Memory B cell (primary cell): ENCODE measurements around the gene TRERF1.
"Not testable (repeated sequence)": the region's sequence is repeated elsewhere in the genome, so short reads cannot be mapped to it uniquely, and the experiment has no call there.

ENCODE experiments used
- ATAC-seq: fragments of 150-1000 bp; cut with Tn5 transposase; 2 replicates; pipeline ENCODE4 v1.10.0; 2021; ENCODE audit warnings: low read depth, mild to moderate bottlenecking, moderate library complexity
- DNase-seq, 2 donors: peaks; one replicate each; pipeline ENCODE4 v3.0.0; 2022; ENCODE audit warnings: low spot score in 2 of 2
- H3K27ac Mint-ChIP-seq: one replicate; pipeline ENCODE4 v1.8.0; 2022; ENCODE audit warnings: mild to moderate bottlenecking, moderate library complexity, mixed read lengths
- H3K27me3 Mint-ChIP-seq: one replicate; pipeline ENCODE4 v1.8.0; 2022; ENCODE audit warnings: mixed read lengths
- H3K36me3 Mint-ChIP-seq: one replicate; pipeline ENCODE4 v1.8.0; 2022; ENCODE audit warnings: mild to moderate bottlenecking, mixed read lengths
- H3K4me1 Mint-ChIP-seq: one replicate; pipeline ENCODE4 v1.8.0; 2022; ENCODE audit warnings: mixed read lengths
- H3K4me3 Mint-ChIP-seq: one replicate; pipeline ENCODE4 v1.8.0; 2022; ENCODE audit warnings: mild to moderate bottlenecking, moderate library complexity, mixed read lengths
- H3K9me3 Mint-ChIP-seq: one replicate; pipeline ENCODE4 v1.8.0; 2022; ENCODE audit warnings: mixed read lengths

Gene TRERF1

DNA sequence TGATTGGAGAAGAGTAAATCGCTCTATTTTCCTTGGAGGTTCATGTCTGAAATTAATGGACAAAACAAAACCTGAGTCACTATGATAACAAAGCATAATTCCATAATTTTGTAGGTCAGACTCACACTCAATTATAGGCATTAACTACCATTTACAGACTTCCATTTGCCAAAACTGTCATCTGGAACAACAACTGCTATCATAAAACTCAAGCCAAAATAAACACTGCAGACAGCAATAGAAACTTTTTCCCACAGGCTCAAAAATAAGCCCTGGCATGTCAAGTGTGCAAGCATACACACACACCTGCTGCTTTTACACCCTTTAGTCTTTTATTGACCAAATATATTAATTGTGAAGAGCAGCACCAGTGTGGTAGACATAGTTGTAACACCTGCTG, 241.2 kb downstream of the TRERF1 start:
- no peaks in the 10 kb centered on the region for H3K9me3 Mint-ChIP-seq
- H3K27me3 Mint-ChIP-seq: no peaks in the 10 kb centered on the region
- ATAC-seq: no peak
- H3K36me3 Mint-ChIP-seq: peaks cover 20% of the 10 kb centered on the region
- H3K27ac Mint-ChIP-seq: no peak overlapping the region
- DNase-seq: no peak
- no peak overlapping the region for H3K4me3 Mint-ChIP-seq
- peaks cover 3% of the 10 kb centered on the region for H3K4me1 Mint-ChIP-seq

DNA sequence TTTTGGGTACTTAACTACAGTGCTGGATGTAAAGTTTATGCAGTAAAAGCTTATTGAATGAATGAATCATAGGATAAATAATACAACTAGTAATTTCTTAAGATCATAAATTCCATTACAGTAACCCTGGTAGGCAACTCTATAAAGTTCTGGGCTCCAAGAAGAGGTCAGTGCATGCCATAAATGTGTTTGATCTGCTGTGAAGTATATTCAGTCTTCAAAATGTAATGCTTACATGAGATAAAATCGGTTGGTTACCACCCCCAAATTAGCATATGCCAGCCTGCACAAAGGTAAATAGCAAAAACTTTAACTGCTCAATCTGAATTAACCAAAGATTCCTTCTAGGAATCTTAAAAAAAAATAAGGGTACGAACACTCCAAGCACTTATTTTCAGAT, 244.2 kb downstream of the TRERF1 start:
- not testable (repeated sequence) for DNase-seq, H3K4me3 Mint-ChIP-seq, ATAC-seq, H3K4me1 Mint-ChIP-seq, H3K27me3 Mint-ChIP-seq, H3K27ac Mint-ChIP-seq, H3K9me3 Mint-ChIP-seq
- peaks cover 18% of the 10 kb centered on the region for H3K36me3 Mint-ChIP-seq

DNA sequence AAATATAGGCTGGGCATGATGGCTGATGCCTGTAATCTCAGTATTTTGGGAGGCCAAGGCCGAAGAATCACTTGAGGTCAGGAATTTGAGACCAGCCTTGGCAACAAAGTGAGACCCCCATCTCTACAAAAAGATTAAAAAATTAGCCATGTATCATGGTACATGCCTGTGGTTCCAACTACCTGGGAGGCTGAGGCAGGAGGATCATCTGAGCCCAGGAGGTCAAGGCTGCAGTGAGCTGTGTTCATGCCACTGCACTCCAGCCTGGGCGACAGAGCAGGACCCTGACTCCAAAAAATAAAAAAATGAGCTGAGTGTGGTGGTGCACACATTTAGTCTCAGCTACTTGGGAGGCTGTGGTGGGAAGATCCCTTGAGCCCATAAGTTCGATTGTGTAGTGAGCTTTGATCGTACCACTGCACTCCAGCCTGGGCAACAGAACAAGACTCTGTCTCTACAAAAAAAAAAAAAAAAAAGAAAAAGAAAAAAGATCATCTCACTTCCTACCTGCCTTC, 246.9 kb downstream of the TRERF1 start:
- H3K4me3 Mint-ChIP-seq: no peak overlapping the region
- no peak overlapping the region for H3K27ac Mint-ChIP-seq
- DNase-seq (no peak), ATAC-seq (no peak)
- peaks cover 23% of the 10 kb centered on the region for H3K36me3 Mint-ChIP-seq
- no peaks in the 10 kb centered on the region for H3K27me3 Mint-ChIP-seq
- peaks cover 3% of the 10 kb centered on the region for H3K4me1 Mint-ChIP-seq
- H3K9me3 Mint-ChIP-seq: peaks cover 8% of the 10 kb centered on the region

DNA sequence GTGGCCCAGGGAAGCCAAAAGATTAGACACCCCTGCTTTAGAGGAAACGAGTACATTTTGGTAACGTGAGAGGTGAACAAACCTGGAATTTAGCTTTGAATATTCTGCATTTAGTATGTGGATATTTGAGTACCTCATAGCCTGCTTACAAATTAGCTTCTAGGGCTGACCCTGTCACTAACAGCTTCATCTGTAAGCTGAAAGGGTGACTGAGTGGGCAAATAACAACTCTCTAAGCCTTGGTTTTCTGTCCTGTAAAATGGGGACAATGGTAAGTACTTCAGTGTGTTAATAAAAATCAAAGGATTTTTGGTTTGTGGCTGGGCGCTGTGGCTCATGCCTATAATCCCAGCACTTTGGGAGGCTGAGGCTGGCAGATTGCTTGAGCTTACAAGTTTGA, 248.5 kb downstream of the TRERF1 start:
- Mint-ChIP-seq H3K27me3 (no peaks in the 10 kb centered on the region), H3K36me3 (peaks cover 19% of the 10 kb centered on the region), H3K27ac (no peak overlapping the region), H3K9me3 (peaks cover 8% of the 10 kb centered on the region), H3K4me1 (peaks cover 3% of the 10 kb centered on the region), H3K4me3 (no peak overlapping the region)
- DNase-seq: no peak
- ATAC-seq: no peak

DNA sequence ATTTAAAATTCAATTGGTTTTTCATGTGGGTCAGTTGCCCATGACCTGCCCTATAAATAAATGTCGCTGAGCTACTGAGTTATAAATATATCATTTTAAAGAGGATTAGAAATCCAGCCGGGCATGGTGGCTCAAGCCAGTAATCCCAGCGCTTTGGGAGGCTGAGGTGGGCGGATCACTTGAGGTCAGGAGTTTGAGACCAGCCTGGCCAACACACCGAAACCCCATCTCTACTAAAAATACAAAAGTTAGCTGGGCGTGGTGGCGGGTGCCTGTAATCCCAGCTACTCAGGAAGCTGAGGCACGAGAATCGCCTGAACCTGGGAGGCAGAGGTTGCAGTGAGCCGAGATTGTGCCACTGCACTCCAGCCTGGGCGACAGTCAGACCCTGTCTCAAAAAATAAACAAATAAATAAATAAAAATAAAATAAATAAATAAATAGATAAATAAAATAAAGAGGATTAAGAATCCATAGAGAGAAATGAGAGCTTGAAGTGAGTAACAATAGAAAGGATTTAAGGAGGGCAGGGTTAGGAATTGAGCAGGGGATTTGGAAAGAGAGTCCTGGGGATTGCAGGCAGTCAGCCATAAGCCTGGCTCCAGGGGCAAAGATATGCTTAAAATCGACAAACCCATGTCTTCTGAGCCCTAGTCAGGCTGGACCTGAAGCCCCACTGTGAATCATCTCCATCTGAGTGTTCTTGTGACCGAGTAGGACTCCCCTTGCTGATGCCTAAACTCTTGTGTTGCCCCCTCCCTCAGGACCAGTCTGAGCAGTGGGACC, 249.4 kb downstream of the TRERF1 start:
- not testable (repeated sequence) for H3K9me3 Mint-ChIP-seq, H3K27ac Mint-ChIP-seq, H3K4me3 Mint-ChIP-seq, H3K27me3 Mint-ChIP-seq, ATAC-seq, H3K4me1 Mint-ChIP-seq, DNase-seq
- peaks cover 19% of the 10 kb centered on the region for H3K36me3 Mint-ChIP-seq

DNA sequence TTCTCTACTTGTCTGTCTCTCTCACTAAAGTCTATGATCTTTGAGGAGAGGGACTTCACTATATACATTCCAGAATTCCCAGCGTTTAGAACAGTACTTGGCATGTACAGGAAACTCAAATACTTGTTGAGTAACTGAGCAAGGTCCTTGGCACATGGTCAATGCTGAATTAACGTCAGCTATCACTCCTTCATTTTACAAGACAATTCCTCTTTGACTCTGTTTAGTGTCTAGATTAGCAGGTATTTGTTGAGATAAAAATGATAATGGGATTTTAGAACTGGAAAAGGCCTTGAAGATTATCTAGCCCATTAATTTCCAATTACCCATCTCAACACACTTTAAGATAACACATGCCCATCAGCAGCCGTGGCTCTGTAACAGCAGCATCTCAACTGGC, 250.3 kb downstream of the TRERF1 start:
- ATAC-seq (no peak), DNase-seq (no peak)
- Mint-ChIP-seq H3K9me3 (peaks cover 8% of the 10 kb centered on the region), H3K27ac (no peak overlapping the region), H3K4me1 (peaks cover 4% of the 10 kb centered on the region), H3K36me3 (peaks cover 17% of the 10 kb centered on the region), H3K27me3 (no peaks in the 10 kb centered on the region), H3K4me3 (no peak overlapping the region)

DNA sequence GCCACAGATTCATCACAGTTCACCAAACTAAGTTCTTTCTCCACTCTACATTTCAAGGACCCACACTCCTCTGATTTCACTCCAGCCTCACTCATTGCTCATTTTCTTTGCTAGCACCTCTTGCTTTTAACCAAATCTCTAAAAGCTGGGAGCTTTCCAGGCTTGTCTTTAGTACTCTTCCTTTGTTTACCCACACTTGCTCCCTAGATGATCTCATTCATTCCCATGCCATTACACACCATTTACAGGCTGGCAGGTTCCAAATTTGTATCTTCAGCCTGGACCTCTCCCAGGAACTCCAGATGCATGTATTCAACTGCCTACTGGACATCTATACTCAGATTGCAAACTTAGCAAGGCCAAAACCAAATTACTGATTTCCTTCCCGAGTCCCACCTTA, 251.7 kb downstream of the TRERF1 start:
- Mint-ChIP-seq H3K36me3 (peaks cover 15% of the 10 kb centered on the region), H3K27ac (no peak overlapping the region), H3K4me1 (peaks cover 5% of the 10 kb centered on the region), H3K27me3 (no peaks in the 10 kb centered on the region), H3K4me3 (no peak overlapping the region), H3K9me3 (peaks cover 8% of the 10 kb centered on the region)
- ATAC-seq (no peak), DNase-seq (no peak)

DNA sequence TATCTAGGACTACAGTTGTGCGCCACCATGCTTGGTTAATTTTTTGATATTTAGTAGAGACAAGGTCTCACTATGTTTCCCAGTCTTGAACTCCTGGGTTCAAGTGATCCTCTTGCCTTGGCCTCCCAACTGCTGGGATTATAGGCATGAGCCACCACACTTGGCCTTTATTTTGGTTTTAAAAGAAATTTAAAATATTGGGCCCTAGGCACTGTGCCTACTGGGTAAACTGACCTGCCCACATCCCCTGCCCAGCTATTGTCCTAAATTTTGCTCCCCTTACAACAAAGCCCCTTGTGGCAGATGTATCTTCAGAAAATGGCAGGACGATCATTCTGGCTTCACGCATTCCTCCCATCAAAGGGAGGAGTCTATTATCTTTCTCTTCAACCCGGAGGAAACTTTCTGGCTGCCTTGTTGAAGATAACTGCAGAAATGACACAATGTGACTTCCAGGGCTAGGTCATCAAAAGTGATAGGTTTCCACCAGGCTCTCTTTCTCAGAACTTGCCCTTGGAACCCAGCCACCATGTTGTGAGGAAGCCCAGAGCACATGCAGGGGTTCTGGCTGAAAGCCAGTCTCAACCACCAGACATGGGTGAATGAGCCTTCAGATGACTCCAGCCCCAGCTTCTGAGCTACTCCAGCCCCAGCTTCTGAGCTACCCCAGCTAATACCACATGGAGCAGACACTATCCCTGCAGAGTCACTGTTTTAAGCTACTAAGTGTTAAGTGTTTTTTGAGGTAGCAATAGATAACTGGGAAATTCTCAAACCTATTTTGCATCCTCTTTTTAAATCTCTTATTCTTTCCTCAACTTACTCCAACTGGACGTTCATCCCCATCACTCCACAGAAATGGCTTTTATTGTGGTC, 252.4 kb downstream of the TRERF1 start:
- H3K4me3 Mint-ChIP-seq: no peak overlapping the region
- DNase-seq (no peak), ATAC-seq (no peak)
- H3K4me1 Mint-ChIP-seq: peaks cover 5% of the 10 kb centered on the region
- peaks cover 8% of the 10 kb centered on the region for H3K9me3 Mint-ChIP-seq
- H3K36me3 Mint-ChIP-seq: peaks cover 15% of the 10 kb centered on the region
- H3K27me3 Mint-ChIP-seq: no peaks in the 10 kb centered on the region
- H3K27ac Mint-ChIP-seq: no peak overlapping the region

DNA sequence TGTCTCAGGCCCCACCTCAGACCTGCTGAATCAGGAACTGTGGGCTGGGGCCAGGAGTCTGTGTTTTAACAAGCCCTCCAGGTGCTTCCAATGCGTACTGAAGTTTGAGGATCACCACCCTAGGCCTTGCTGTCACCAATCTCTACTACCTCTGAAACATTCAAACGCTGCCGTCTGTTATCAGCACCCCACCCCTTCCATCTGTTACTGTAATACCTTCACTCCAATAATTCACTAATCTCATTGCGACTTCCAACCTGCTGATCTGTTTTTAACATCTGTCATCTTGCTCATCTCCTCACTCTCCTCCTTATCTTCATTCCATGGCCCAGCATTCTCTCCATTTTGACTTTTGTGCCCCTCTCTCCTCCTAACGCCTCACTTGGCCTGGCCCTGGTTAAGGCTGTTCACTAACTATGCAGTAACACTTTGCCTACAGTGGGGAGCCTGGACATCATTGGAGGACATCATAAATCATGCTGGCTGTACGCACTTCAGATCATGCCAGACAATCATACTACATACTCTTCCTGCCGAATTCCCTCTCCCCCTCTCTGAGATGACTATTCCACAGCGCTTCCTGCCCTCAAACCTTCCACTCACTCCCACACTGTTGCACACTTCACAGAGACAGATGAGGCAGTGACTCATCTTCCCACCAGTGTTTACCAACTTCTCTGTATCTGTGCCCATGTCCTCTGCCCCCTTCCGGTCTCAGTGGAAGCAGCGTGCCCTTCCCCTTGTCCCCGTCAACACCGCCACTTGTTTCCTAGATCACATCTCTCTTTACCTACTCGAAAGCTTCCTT, 254.0 kb downstream of the TRERF1 start:
- Mint-ChIP-seq H3K27me3 (no peaks in the 10 kb centered on the region), H3K9me3 (peaks cover 8% of the 10 kb centered on the region), H3K27ac (no peak overlapping the region), H3K4me1 (peaks cover 5% of the 10 kb centered on the region), H3K36me3 (peaks cover 17% of the 10 kb centered on the region), H3K4me3 (no peak overlapping the region)
- DNase-seq: no peak
- ATAC-seq: no peak

DNA sequence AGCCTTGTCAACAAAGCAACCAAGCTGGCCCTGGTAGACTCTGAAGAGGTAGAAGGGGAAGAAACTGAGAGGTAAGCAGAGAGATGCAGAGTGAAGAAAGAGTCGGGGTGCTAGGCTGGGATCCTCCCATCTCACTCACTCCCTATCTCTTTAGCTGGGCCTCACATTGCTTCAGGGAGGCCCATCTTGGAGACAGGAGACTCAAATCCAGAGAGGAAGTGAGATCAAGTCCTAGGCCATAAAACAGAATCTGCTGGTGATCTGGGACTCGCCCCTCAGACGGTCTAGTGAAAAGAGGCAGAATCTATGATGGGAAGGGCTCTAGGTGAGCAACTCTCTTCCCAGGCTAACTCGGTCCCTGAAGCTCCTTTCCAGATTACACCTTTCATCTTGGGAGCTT, 256.3 kb downstream of the TRERF1 start:
- H3K27ac Mint-ChIP-seq: no peak overlapping the region
- peaks cover 16% of the 10 kb centered on the region for H3K36me3 Mint-ChIP-seq
- peaks cover 2% of the 10 kb centered on the region for H3K4me1 Mint-ChIP-seq
- DNase-seq (no peak), ATAC-seq (no peak)
- H3K27me3 Mint-ChIP-seq: no peaks in the 10 kb centered on the region
- peaks cover 5% of the 10 kb centered on the region for H3K9me3 Mint-ChIP-seq
- no peak overlapping the region for H3K4me3 Mint-ChIP-seq

DNA sequence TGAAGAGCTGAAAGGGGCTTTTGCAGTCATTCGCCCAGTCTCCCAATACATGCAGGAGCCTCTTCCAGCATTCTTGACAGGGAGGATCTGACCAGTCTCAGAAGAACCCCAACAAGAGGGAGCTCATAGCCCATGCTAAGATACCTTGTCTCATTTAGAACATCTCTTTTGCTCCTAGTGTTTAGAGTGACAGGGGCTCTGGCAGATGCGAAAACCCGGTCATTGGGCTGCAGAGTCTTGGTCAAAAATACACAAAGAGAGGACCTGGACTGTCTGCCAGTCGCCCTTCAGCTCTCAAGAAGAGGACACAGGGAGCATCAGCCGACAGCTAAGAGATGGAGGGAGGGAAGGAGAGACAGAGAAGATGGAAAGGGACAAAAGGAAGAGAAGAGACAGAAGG, 257.7 kb downstream of the TRERF1 start:
- no peak overlapping the region for H3K27ac Mint-ChIP-seq
- DNase-seq: no peak
- peaks cover 9% of the 10 kb centered on the region for H3K36me3 Mint-ChIP-seq
- no peak for ATAC-seq
- no peaks in the 10 kb centered on the region for H3K27me3 Mint-ChIP-seq
- no peak overlapping the region for H3K4me3 Mint-ChIP-seq
- no peaks in the 10 kb centered on the region for H3K9me3 Mint-ChIP-seq
- peaks cover 2% of the 10 kb centered on the region for H3K4me1 Mint-ChIP-seq

DNA sequence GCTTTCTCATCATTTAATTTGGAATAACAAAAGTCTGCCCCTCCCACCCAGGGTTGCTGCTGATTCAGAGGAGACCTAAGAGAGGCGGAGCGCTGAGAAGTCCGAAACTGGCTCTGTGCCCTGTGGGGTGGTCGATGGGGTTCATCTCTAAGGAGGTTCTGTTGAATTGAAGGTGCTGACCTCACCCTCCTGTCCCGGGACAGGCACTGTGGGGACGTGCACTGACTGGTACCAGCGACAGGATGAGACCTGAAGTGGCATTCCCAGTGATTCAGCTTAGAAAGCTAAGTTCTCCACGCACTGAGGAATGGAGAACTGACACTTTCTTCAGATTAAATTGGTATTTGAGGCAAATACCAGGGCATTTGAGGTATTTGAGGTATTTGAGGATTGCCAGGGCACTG, 258.2 kb downstream of the TRERF1 start:
- H3K4me1 Mint-ChIP-seq: peaks cover 2% of the 10 kb centered on the region
- ATAC-seq (no peak), DNase-seq (no peak)
- no peak overlapping the region for H3K27ac Mint-ChIP-seq
- H3K9me3 Mint-ChIP-seq: no peaks in the 10 kb centered on the region
- H3K36me3 Mint-ChIP-seq: peaks cover 9% of the 10 kb centered on the region
- no peak overlapping the region for H3K4me3 Mint-ChIP-seq
- H3K27me3 Mint-ChIP-seq: no peaks in the 10 kb centered on the region

DNA sequence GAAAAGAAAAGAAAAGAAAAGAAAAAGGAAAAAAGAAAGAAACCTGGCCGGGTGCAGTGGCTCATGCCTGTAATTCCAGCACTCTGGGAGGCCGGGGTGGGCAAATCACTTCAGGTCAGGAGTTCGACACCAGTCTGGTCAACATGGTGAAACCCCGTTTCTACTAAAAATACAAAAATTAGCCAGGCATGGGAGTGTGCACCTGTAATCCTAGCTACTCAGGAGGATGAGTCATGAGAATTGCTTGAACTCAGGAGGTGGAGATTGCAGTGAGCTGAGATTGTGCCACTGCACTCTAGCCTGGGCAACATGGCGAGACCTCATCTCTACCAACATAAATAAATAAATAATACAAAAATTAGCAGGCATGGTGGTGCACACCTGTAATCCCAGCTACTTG, 259.3 kb downstream of the TRERF1 start:
- H3K27ac Mint-ChIP-seq, H3K27me3 Mint-ChIP-seq, H3K4me3 Mint-ChIP-seq, ATAC-seq, H3K9me3 Mint-ChIP-seq, H3K4me1 Mint-ChIP-seq, DNase-seq, H3K36me3 Mint-ChIP-seq: not testable (repeated sequence)
